Islet precursor cell (in vitro differentiated cells): ENCODE measurements around the gene TCF12.

Experiments
- DNase-seq: peaks from one replicate; pipeline ENCODE4 v3.0.0-alpha.2; 2018

Gene TCF12

DNA sequence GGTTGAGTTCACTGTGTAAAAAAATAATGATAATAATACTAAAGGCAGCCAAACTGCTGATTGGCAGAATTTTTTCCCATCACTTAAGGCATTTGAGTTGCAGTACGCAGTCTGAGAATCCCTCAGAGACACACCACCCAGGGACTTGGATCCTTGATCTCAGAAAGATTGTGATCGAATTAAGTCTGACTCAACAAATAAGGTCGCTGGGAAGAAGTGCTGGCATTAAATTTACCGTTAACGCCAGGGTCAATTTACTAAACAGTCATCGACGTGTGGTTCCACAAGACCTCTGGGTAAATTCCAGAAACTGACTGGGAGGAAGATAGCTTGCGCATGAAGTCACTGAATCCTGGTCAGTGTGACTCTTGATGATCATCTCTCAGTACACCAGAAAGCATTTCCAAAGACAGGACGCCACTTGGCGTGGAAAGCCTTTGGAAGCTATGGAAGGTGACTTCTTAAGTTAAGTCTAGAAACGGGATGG is 409.6 kb downstream of the TCF12 start:
- DNase-seq = peak; percentile 80

DNA sequence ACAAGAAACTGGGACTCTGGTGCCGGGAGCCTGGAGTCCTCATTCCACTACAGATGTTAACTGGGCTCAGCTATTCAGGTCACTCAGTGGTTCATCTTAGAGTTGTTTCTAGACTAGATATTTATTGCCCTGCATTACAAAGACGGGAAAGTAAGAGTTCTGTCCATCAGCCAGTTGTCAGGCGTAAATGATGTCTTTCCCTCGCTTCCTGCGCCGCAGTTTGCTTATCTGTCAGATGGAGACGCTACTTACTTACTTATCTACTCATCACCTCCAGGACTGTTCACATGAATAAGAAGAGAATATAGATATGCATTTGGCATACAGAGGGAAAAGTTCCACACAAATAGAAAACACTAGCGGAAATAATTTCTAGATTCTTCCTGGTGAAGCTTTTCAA is 410.0 kb downstream of the TCF12 start:
- DNase-seq = no peak

DNA sequence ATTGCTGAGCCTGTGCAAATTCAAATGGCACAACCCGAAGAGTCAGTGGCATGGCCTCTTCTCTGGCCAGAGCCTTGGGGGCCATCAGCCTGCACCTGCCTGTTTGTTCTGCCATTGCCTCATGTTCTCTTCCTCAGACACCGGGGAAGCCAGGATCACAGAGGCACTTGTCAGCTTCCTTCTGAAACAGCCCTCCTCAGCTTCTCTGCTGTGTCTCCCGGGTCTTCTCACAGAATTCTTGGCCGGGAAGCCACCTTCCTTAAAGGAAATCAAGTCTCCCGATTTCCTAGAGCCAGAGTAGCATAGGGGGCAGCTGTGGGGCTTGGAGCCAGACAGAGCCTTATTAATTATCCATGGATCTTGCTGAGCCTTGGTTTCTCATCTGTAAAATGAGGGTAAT is 410.5 kb downstream of the TCF12 start:
- DNase-seq = no peak

DNA sequence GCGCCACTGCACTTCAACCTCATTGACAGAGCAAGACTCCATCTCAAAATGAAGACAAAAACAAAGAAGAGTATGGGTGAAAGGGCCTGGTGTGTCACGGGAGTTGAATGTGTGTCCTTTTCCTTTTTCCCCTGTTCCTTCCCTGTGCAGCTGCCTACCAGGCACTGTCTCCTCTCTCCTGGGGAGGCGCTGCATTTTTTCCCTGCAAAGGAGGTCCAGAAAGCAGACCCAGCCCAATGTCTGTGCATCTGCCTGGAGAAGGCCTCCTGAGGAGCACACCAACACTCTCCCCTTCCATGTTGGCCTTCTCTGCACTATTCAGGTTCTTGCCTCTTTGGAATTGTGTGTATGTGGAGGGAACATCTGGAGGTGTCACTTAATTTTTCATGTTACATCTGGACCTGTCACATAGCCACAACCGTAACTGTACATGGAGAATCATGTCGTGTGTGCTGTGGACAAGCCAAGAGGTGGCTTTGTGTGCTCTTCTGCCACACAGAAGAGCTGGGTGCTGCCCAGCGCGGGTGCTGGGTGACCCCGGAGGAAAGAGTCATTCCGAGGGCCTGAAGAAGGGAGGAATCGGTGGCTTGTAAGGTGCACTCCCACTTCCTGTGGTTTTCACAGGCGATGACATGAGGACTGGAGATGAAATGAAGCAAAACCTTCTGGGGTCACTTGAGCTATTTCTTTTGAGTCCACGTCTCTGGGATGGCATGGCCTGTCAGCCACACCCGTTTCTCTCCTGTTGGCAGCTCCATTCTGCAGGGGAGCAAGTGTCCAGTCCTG is 411.3 kb downstream of the TCF12 start:
- no peak for DNase-seq

DNA sequence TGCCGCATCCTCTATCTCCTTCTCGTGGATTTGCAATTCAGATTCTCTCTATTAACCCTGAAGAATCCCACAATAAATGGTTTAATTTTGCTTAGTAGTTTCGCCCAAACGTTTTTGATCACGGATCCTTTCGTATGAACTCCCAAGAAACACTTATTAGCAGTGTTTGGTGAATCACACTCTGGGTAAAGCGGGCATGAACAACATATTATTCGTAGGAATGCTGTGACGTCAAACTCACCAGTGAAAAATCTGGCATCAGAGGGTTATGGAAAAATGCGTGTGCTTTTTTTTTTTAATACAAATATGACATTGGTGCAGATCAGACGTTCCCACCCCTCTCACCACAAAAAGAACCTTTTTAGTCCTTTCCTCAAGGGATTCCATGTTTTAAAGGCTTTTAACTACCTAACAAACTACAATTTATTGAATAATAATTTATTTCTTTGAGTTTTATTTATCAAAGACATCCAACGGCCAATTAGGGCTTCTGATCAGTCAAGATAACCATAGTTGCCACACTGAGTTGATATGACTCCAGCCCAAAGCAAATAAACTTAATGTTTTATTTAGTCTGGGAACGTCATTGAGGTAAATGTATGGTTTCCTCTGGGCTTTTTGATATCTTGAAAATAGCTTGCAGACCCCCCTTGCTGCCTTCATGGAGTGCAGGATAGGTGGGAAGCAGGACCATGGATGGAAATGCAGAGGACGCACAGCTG is 412.3 kb downstream of the TCF12 start:
- DNase-seq = no peak

DNA sequence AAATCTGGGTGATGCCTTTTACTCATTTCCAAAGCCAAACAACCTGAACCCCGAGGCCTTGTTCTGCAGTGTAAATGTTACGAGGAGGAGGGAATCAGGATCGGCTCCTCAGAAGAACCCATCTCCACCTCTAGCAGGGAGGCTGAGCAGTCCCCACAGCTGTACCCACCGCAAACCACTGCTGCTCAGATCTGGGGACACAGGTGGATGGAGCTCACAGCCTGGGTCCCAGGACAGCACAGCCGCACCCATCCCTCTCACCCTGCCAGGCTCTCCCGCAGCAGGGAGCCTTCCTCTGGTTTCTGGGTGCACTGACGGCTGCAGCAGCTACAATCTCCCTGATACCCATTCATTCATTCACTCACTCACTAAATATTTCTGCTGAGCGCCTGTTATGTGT is 413.9 kb downstream of the TCF12 start:
- no peak for DNase-seq

DNA sequence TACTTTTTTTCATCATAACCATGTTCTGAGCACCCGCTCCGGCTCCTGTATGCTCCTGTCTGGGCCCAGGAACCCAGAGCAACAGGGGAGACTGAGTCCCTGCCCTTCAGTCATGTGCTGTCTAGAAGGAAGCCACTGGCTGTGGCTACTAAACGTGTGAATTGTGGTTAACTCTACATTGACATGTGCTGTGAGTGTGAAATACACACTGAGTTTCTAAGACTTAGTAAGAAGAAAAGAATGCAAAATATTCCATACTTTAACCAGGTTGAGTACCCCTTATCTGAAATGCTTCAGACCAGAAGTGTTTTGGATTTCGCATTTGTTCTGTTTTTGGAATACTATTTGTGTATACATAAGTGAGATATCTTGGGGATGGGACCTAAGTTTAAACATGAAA is 415.0 kb downstream of the TCF12 start:
- DNase-seq = no peak

DNA sequence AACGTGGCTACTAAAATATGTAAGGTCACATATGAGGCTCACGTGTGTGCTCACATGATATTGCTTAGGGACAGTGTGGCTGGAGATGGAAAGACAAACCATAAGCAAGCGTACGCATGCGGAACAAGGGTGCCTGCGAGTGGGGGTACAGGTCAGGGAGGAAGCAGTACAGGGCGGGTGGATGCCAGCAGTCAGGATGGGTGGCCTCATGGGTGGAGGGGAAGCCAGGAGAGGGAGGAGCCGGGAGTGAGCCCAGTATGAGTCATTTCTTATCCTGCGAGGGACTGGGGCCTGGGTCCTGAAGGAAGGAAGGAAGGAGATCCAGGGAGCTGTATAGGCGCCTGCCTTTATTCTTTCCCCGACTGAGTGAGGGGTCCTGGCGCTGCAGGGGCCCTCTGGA is 415.8 kb downstream of the TCF12 start:
- peak; percentile 90 for DNase-seq

DNA sequence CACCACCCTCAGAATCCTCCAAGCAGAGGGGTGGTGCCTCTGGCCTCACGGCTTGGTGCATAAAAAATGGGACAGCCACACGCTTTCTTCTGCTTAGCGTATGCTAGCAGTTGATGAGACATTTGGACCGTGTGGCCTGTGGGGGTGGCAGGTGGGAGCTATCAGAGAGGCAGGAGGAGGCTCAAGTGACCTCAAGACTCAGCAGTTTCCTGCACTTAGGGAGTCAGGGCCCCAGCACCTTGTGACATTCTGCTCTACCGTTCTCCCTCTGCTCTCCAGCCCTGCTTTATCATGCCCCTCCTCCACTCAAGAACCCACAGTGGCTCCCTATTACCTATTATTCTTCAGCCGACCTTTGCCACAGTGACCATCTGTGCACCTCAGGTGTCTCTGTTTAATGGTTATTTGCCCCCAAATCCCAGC is 416.9 kb downstream of the TCF12 start:
- DNase-seq = no peak

DNA sequence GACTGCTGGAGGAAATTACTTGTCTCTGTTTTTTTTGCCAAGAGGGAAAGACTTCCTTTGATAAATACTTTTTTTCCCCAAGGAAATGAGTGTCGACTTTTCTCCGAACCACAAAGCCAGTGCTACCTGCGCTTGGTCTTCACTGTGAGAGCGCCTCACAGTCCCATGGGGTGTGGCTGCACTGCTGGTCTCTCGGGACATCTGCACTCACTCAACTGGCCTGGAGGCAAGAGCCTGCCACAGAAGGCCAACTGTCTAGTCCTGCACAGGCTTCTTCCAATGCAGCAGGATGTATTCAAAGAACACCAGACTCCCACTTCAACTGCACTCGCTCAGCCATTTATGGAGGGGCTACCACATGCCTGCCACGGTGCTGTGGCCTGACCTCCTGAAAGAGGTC is 417.3 kb downstream of the TCF12 start:
- DNase-seq = peak; percentile 83

DNA sequence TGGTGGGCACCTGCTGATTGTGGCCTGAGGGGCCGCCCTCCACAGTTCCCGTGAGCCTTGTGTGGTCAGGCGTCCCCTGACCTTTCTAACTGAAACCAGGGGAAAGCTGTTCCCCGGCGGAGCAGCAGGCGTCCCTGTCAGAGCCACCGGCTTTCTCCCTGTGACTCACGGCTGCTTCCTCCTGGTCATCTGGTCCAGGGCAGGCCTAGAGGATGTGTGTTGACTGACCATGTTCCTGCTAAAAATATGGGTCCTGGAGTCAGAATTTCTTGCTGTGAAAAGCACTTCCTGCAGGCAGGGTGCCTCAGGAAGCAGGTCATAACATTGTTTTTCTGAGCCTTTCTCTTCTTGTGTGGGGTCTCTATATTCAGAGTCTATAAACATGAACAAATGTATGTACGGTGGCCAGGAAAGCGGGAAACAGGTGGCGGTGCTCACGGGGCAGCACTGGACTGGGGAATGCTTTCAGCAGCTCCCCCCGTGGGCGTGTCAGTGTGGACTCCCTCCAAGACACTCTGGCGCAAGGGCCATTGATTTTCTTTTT is 419.5 kb downstream of the TCF12 start:
- DNase-seq = peak; percentile 75

DNA sequence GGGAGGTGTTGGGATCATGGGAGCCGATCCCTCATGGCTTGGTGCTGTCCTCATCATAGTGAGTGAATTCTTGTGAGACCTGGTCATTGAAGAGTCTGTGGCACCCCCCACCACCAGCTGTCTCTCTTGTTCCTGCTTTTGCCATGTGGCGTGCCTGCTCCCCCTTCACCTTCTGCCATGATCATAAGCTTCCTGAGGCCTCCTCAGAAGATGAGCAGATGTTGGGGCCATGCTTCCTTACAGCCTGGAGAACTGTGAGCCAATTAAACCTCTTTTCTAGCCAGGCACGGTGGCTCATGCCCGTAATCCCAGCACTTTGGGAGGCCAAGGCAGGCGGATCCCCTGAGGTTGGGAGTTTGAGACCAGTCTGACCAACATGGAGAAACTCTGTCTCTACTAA is 420.9 kb downstream of the TCF12 start:
- no peak for DNase-seq
